Type B pancreatic cell (in vitro differentiated cells): ENCODE results near the gene L3MBTL4. TPM values are rescaled to one million over a fixed set of nuclear protein-coding genes. Genes with fewer than 3 reads are reported as not detected.
A peak's percentile ranks its signal among the peaks of the same experiment; 100 is the strongest.

Source experiments
- DNase-seq: peaks from one replicate; pipeline ENCODE4 v3.0.0; 2021; ENCODE audit warnings: mixed read lengths; ENCODE audit not compliant: unreplicated experiment; ENCODE audit errors: extremely low spot score
- H3K27ac Mint-ChIP-seq: 2 replicates; pipeline ENCODE4 v1.8.0; 2021; ENCODE audit warnings: mild to moderate bottlenecking, mixed read lengths
- H3K27me3 Mint-ChIP-seq: 2 replicates; pipeline ENCODE4 v1.8.0; 2021; ENCODE audit warnings: mixed read lengths
- H3K36me3 Mint-ChIP-seq: 2 replicates; pipeline ENCODE4 v1.8.0; 2021; ENCODE audit warnings: mixed read lengths
- H3K4me1 Mint-ChIP-seq: one replicate; pipeline ENCODE4 v1.8.0; 2021; ENCODE audit warnings: mixed read lengths; ENCODE audit not compliant: unreplicated experiment
- H3K4me3 Mint-ChIP-seq: 2 replicates; pipeline ENCODE4 v1.8.0; 2021; ENCODE audit warnings: mild to moderate bottlenecking, mixed read lengths
- H3K9me3 Mint-ChIP-seq: 2 replicates; pipeline ENCODE4 v1.8.0; 2021; ENCODE audit warnings: mixed read lengths
- total RNA-seq: library from RNA; stranded (reverse); gene quantifications from 2 replicates; pipeline ENCODE4 v1.2.1, GENCODE V29; 2021; ENCODE audit warnings: low replicate concordance
- TF ChIP-seq, protein P1 (sequence below): fragments of 200-600 bp; sonication (generic); conservative IDR thresholded peaks from 2 replicates; pipeline ENCODE4 v1.5.0; 2021; ENCODE audit warnings: antibody characterized with exemption, mild to moderate bottlenecking

L3MBTL4 gene
- total RNA-seq, 1 donor from 2014 or later = 2.2 TPM

DNA sequence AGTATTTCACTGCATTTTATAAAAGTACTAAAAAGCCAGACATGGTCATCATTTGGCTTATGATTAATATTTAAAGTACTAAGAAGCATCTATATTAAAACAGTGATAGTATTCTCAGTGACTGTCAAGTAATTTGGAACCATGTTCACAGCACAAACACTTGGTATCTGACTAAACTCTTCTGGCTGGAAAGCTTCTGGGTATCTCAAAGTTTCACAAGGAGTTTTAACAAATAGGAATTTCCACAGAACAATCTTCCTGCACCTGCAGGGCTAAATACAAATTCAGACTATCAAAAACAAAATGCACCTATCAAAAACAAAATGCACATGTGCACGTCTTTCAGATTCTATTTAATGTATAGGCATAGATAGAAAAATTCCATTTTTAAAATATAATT is 158.8 kb downstream of the L3MBTL4 start:
- Mint-ChIP-seq H3K27ac (no peak overlapping the region), H3K4me3 (no peak overlapping the region)
- no peak for DNase-seq

DNA sequence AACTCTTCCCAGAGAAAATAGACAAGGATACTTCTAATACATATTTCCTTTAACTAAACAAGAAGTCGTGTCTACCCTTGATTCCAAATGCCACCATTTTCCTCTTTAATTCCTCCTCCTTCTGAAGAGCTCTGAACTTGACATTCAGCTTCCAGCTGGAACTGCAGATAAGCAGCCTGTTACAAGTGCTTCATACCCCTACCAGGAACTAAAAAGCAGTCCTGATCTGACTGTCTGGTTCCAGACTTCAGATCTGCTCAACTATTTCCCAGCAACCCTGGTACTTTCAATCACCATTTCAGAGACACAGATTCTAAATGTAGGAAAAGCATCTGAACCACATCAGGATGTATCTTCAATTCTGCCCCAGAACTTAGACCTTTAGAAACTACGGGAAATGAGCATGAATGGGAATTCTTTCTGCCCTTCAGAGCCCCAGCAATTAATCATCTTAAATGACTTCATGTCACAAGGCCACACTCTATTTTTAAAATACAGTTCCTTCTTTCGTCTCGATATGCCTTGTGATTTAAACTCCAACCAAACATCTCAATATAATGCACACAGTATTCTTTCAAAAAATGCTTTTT is 159.5 kb downstream of the L3MBTL4 start:
- H3K27ac Mint-ChIP-seq = peak overlapping the region; percentile 50
- TF ChIP-seq, protein P1, sequence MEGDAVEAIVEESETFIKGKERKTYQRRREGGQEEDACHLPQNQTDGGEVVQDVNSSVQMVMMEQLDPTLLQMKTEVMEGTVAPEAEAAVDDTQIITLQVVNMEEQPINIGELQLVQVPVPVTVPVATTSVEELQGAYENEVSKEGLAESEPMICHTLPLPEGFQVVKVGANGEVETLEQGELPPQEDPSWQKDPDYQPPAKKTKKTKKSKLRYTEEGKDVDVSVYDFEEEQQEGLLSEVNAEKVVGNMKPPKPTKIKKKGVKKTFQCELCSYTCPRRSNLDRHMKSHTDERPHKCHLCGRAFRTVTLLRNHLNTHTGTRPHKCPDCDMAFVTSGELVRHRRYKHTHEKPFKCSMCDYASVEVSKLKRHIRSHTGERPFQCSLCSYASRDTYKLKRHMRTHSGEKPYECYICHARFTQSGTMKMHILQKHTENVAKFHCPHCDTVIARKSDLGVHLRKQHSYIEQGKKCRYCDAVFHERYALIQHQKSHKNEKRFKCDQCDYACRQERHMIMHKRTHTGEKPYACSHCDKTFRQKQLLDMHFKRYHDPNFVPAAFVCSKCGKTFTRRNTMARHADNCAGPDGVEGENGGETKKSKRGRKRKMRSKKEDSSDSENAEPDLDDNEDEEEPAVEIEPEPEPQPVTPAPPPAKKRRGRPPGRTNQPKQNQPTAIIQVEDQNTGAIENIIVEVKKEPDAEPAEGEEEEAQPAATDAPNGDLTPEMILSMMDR = no peak
- no peaks in the 10 kb centered on the region for H3K27me3 Mint-ChIP-seq
- H3K36me3 Mint-ChIP-seq = no peaks in the 10 kb centered on the region
- H3K9me3 Mint-ChIP-seq = peaks cover 6% of the 10 kb centered on the region
- H3K4me3 Mint-ChIP-seq = no peak overlapping the region
- no peak for DNase-seq
- peaks cover 21% of the 10 kb centered on the region for H3K4me1 Mint-ChIP-seq

More for the DNA sequence above, 158.8 kb downstream of the L3MBTL4 start:
- TF ChIP-seq, protein P1 = no peak
- Mint-ChIP-seq H3K4me1 (peaks cover 21% of the 10 kb centered on the region), H3K9me3 (peaks cover 6% of the 10 kb centered on the region), H3K36me3 (no peaks in the 10 kb centered on the region), H3K27me3 (no peaks in the 10 kb centered on the region)

DNA sequence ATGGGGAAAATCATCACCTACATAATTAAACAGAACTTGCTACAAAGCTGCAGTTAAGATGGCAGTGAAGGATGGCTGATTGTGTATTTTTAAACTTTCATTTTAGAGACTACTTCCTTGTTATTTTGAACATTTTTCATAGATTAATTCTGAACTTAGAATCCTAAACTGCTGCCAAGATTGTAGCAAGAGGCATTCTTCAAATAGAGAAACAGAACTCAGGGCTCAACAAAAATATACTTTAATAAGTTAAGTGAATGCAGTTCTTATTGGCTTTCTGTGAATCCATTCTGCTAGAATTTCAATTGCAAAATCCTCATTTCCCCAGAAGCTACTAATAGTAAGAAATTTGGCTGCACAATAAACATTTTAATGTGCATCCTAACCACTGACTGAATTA is 160.3 kb downstream of the L3MBTL4 start:
- H3K27ac Mint-ChIP-seq = no peak overlapping the region
- no peaks in the 10 kb centered on the region for H3K36me3 Mint-ChIP-seq
- no peaks in the 10 kb centered on the region for H3K27me3 Mint-ChIP-seq
- TF ChIP-seq, protein P1 = no peak
- DNase-seq = no peak
- peaks cover 21% of the 10 kb centered on the region for H3K4me1 Mint-ChIP-seq
- H3K9me3 Mint-ChIP-seq = peaks cover 6% of the 10 kb centered on the region
- H3K4me3 Mint-ChIP-seq = no peak overlapping the region

DNA sequence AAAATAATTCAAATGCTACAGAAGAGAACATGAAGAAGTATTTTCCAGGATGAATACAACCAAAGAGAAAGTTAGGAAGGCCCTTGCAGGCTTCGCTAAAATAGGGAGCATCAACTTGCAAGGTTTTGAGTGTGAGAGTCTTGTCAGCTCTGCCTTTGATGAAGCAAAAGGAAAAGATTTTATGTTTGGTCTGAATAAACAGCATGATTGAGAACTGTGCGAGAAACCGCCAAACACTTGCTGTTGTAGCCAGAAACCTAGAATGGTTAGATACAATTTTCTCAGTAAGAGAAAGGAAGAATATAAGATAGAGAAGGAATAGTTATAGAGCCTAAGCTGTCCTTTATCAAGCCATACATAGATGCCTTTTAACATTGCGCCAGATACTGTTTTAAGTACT is 163.6 kb downstream of the L3MBTL4 start:
- H3K27ac Mint-ChIP-seq = no peak overlapping the region
- peaks cover 13% of the 10 kb centered on the region for H3K4me1 Mint-ChIP-seq
- H3K4me3 Mint-ChIP-seq = no peak overlapping the region
- no peak for DNase-seq
- no peaks in the 10 kb centered on the region for H3K36me3 Mint-ChIP-seq
- H3K9me3 Mint-ChIP-seq = no peaks in the 10 kb centered on the region
- H3K27me3 Mint-ChIP-seq = no peaks in the 10 kb centered on the region
- TF ChIP-seq, protein P1 = no peak

DNA sequence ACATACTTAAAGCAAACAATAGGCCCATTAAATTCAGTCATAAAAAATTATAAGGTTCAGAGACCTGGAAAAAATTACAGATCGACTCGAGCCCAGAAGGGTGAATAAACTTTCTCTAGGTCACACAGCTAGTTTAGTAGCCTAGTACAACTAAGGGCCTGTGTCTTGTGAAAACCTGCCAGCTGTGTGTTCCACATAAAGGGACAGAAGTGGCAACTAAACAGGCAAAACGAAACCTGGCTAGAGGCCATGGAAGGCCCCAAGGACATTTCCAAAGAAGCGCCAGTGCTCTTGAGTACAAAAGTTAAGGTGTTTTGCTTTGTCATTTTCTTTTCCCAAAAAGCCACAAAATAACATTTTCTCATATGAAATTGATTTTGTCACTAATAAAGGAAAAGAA is 164.9 kb downstream of the L3MBTL4 start:
- no peaks in the 10 kb centered on the region for H3K9me3 Mint-ChIP-seq
- H3K4me1 Mint-ChIP-seq = peaks cover 4% of the 10 kb centered on the region
- H3K27me3 Mint-ChIP-seq = no peaks in the 10 kb centered on the region
- no peaks in the 10 kb centered on the region for H3K36me3 Mint-ChIP-seq
- TF ChIP-seq, protein P1 = no peak
- H3K4me3 Mint-ChIP-seq = no peak overlapping the region
- DNase-seq = no peak
- H3K27ac Mint-ChIP-seq = no peak overlapping the region

DNA sequence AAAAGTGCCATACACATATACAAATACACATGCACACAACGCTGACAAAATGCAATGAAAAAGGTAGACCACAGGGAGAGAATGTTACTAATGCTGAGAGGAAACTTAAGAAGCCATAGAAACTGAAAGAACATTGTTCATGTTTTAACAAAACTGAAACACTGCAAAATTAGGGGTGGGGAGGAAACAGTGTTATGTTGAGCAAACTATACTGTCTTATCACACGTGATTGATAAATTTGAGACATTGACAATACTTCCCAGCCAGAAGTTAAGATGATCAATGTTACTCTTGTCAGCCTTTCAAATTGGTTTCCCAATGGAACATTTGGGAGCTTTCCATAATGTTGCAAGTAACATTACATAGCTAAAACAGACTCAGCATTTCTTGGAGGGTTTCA is 165.5 kb downstream of the L3MBTL4 start:
- TF ChIP-seq, protein P1 = no peak
- no peaks in the 10 kb centered on the region for H3K27me3 Mint-ChIP-seq
- no peak for DNase-seq
- H3K9me3 Mint-ChIP-seq = no peaks in the 10 kb centered on the region
- no peaks in the 10 kb centered on the region for H3K36me3 Mint-ChIP-seq
- no peaks in the 10 kb centered on the region for H3K4me1 Mint-ChIP-seq
- H3K27ac Mint-ChIP-seq = no peak overlapping the region
- no peak overlapping the region for H3K4me3 Mint-ChIP-seq
